Upper lobe of right lung (tissue), 1 donor: ENCODE results near the gene SYT17. TPM values are rescaled to one million over a fixed set of nuclear protein-coding genes. Genes with fewer than 3 reads are reported as not detected.
A peak's percentile ranks its signal among the peaks of the same experiment; 100 is the strongest.

ENCODE experiments used
- ATAC-seq: fragments of 200-7000 bp; cut with Tn5 transposase; one replicate; pipeline ENCODE4 v1.9.1; 2020; ENCODE audit warnings: mild to moderate bottlenecking, moderate library complexity
- DNase-seq: peaks from one replicate; pipeline ENCODE4 v3.0.0-alpha.2; 2020
- H3K27ac ChIP-seq: fragments of 200-600 bp; one replicate; pipeline ENCODE4 v1.8.0; 2022
- H3K27me3 ChIP-seq: fragments of 200-600 bp; one replicate; pipeline ENCODE4 v1.8.0; 2022; ENCODE audit warnings: mild to moderate bottlenecking
- H3K36me3 ChIP-seq: fragments of 200-600 bp; one replicate; pipeline ENCODE4 v1.8.0; 2022
- H3K4me1 ChIP-seq: fragments of 200-600 bp; one replicate; pipeline ENCODE4 v1.8.0; 2022
- H3K4me3 ChIP-seq: fragments of 200-600 bp; one replicate; pipeline ENCODE4 v1.8.0; 2022; ENCODE audit warnings: mild to moderate bottlenecking
- H3K9me3 ChIP-seq: fragments of 200-600 bp; one replicate; pipeline ENCODE4 v1.8.0; 2022
- intact Hi-C: fragments of 100-400 bp; cut with DNase I; formaldehyde crosslinking; loops from one replicate; pipeline ENCODE4 v1.11.0; 2022
- total RNA-seq: library from RNA; stranded (reverse); fragmentation: NEBNext Ultra II Directional; extraction: Animal tissue kit (Norgen Biotek cat#: 25700); gene quantifications from one replicate; pipeline ENCODE4 v1.2.1, GENCODE V29; 2021
- TF ChIP-seq, protein P1 (sequence below): fragments of 200-600 bp; IDR thresholded peaks from one replicate; pipeline ENCODE4 v1.8.0; 2022; ENCODE audit warnings: antibody characterized with exemption
- donor health status: DM: no; HTN: yes; CAD: no; lungs with severe emphysema.

Gene SYT17
- total RNA-seq, 1 donor from 2014 or later, result 13.7 TPM

DNA sequence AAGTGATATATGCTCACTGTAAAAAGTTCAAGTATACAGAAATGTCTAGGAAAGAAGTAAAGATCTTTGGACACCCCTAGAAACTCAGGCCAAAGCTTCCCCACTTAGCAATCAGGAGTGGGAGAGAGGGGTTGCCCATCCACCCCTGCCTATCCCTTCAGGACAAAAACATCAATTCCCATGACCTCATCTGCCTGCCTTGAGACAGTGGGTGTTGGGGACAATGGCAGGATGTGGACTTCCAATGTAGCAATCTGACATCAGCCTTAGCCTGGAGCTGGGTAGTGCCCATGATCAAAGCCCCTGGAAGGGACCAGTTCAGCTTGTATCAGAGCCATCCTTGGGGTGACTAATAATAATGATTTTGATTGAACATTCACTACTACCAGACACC, 36.2 kb upstream of the SYT17 start:
- H3K36me3 ChIP-seq, result no peaks in the 10 kb centered on the region
- H3K4me3 ChIP-seq, result no peak overlapping the region
- TF ChIP-seq, protein P1, sequence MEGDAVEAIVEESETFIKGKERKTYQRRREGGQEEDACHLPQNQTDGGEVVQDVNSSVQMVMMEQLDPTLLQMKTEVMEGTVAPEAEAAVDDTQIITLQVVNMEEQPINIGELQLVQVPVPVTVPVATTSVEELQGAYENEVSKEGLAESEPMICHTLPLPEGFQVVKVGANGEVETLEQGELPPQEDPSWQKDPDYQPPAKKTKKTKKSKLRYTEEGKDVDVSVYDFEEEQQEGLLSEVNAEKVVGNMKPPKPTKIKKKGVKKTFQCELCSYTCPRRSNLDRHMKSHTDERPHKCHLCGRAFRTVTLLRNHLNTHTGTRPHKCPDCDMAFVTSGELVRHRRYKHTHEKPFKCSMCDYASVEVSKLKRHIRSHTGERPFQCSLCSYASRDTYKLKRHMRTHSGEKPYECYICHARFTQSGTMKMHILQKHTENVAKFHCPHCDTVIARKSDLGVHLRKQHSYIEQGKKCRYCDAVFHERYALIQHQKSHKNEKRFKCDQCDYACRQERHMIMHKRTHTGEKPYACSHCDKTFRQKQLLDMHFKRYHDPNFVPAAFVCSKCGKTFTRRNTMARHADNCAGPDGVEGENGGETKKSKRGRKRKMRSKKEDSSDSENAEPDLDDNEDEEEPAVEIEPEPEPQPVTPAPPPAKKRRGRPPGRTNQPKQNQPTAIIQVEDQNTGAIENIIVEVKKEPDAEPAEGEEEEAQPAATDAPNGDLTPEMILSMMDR, result no peak
- DNase-seq (no peak), ATAC-seq (peak; percentile 42)
- H3K9me3 ChIP-seq, result no peaks in the 10 kb centered on the region
- H3K27ac ChIP-seq, result peak overlapping the region; percentile 81
- H3K4me1 ChIP-seq, result peaks cover 52% of the 10 kb centered on the region
- intact Hi-C loops, result no loop called here
- H3K27me3 ChIP-seq, result no peaks in the 10 kb centered on the region

GRCh38 chr16:19132255-19132654, 35.8 kb upstream of the SYT17 start:
- Histone ChIP-seq H3K27ac (peak overlapping the region; percentile 81), H3K4me3 (no peak overlapping the region), H3K36me3 (no peaks in the 10 kb centered on the region), H3K9me3 (no peaks in the 10 kb centered on the region), H3K4me1 (peaks cover 57% of the 10 kb centered on the region), H3K27me3 (no peaks in the 10 kb centered on the region)
- no peak for DNase-seq
- TF ChIP-seq, protein P1, result no peak
- intact Hi-C loops, result no loop called here
- no peak for ATAC-seq

- no peaks in the 10 kb centered on the region for H3K36me3 ChIP-seq
- peak overlapping the region; percentile 81 for H3K27ac ChIP-seq
- H3K4me3 ChIP-seq, result no peak overlapping the region
- ATAC-seq (no peak), DNase-seq (no peak)
- no peaks in the 10 kb centered on the region for H3K27me3 ChIP-seq
- H3K9me3 ChIP-seq, result no peaks in the 10 kb centered on the region
- TF ChIP-seq, protein P1, result no peak
- peaks cover 63% of the 10 kb centered on the region for H3K4me1 ChIP-seq
- intact Hi-C loops, result no loop called here
These were observed 35.1 kb upstream of the SYT17 start for GRCh38 chr16:19132898-19133297.

GRCh38 chr16:19133600-19133999, 34.4 kb upstream of the SYT17 start:
- Histone ChIP-seq H3K4me3 (no peak overlapping the region), H3K36me3 (no peaks in the 10 kb centered on the region), H3K27ac (no peak overlapping the region), H3K9me3 (no peaks in the 10 kb centered on the region), H3K4me1 (peaks cover 63% of the 10 kb centered on the region), H3K27me3 (no peaks in the 10 kb centered on the region)
- ATAC-seq (no peak), DNase-seq (no peak)
- TF ChIP-seq, protein P1, result no peak
- intact Hi-C loops, result no loop called here

DNA sequence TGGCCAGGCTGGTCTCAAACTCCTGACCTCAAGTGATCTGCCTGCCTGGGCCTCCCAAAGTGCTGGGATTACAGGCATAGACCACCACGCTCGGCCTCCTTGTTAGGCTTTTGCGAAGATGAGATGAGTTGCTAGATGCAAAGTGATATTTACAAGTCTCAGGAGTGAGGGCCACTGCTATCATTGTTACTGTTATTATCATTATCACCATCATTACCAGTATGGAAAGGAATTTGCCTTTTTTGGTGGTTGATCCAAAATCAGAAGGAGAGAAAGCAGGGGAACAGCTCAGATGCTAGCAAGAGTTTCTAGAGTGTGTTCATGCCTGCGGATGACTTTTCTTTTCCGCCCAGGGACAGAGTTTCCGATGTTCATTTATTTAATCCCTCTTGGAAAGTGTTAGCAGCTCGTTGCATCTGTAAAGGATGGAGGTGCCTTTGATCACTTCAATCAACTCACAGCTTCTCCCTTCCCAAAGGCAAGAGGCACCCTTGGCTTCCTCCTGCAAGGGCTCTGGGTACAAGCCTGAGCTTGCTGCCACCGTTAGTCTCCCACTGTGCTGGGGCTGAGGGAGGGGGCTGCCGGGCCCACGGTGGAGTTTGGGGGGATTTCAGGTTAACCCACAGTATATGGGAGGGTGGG, 32.7 kb upstream of the SYT17 start:
- DNase-seq, result no peak
- no peaks in the 10 kb centered on the region for H3K9me3 ChIP-seq
- intact Hi-C loops, result no loop called here
- H3K27ac ChIP-seq, result no peak overlapping the region
- no peak for ATAC-seq
- H3K4me3 ChIP-seq, result no peak overlapping the region
- no peaks in the 10 kb centered on the region for H3K27me3 ChIP-seq
- TF ChIP-seq, protein P1, result no peak
- peaks cover 71% of the 10 kb centered on the region for H3K4me1 ChIP-seq
- H3K36me3 ChIP-seq, result no peaks in the 10 kb centered on the region
